Activated naive CD4-positive, alpha-beta T cell treated with anti-CD3 and anti-CD28 coated beads, Interleukin-2, amount 50 U/mL, for 72 hours (primary cell): ENCODE measurements around the gene OSBP. TPM values are rescaled to one million over a fixed set of nuclear protein-coding genes. Genes with fewer than 3 reads are reported as not detected.
"Not testable (repeated sequence)": the region's sequence is repeated elsewhere in the genome, so short reads cannot be mapped to it uniquely, and the experiment has no call there.

ENCODE experiments used
- ATAC-seq, 2 donors: fragments of 150-1000 bp; cut with Tn5 transposase; 2 replicates each; pipeline ENCODE4 v1.10.0; 2021; ENCODE audit warnings: mild to moderate bottlenecking in 2 of 2, moderate library complexity in 2 of 2
- DNase-seq, 2 donors: peaks; one replicate each; pipeline ENCODE4 v3.0.0; 2021 to 2022; ENCODE audit warnings: low spot score in 2 of 2
- H3K27ac Mint-ChIP-seq, 2 donors: one replicate each; pipeline ENCODE4 v1.8.0; 2022; ENCODE audit warnings: mild to moderate bottlenecking in 2 of 2, mixed read lengths in 2 of 2
- H3K36me3 Mint-ChIP-seq, 2 donors: one replicate each; pipeline ENCODE4 v1.8.0; 2022; ENCODE audit warnings: mixed read lengths in 2 of 2
- H3K9me3 Mint-ChIP-seq, 2 donors: one replicate each; pipeline ENCODE4 v1.8.0; 2022; ENCODE audit warnings: mixed read lengths in 2 of 2
- total RNA-seq, 2 donors: library from RNA; stranded (reverse); gene quantifications; one replicate each; pipeline ENCODE4 v1.2.3, GENCODE V29; 2022

Gene OSBP
- total RNA-seq, 2 donors from 2014 or later, result 40.1 to 50.9 TPM

- DNase-seq, result no peak
- ATAC-seq, result no peak
- peaks cover 0 to 7% of the 10 kb centered on the region in 2 donors for H3K9me3 Mint-ChIP-seq
- H3K36me3 Mint-ChIP-seq, result peaks cover 0 to 13% of the 10 kb centered on the region in 2 donors
- H3K27ac Mint-ChIP-seq, result no peak overlapping the region
Measured at GRCh38 chr11:59548309-59548656, 67.3 kb downstream of the OSBP start.

GRCh38 chr11:59547605-59548308, 67.8 kb downstream of the OSBP start:
- not testable (repeated sequence) for ATAC-seq, DNase-seq, H3K9me3 Mint-ChIP-seq
- Mint-ChIP-seq H3K27ac (peak overlapping the region in 1 of 2 donors; percentile 12), H3K36me3 (peaks cover 0 to 13% of the 10 kb centered on the region in 2 donors)

- DNase-seq (no peak), ATAC-seq (no peak)
- Mint-ChIP-seq H3K27ac (no peak overlapping the region), H3K36me3 (peaks cover 0 to 5% of the 10 kb centered on the region in 2 donors), H3K9me3 (peaks cover 0 to 7% of the 10 kb centered on the region in 2 donors)
Measured at GRCh38 chr11:59545179-59546020, 70.2 kb downstream of the OSBP start.

GRCh38 chr11:59544869-59545178, 70.8 kb downstream of the OSBP start:
- Mint-ChIP-seq H3K9me3 (peaks cover 0 to 7% of the 10 kb centered on the region in 2 donors), H3K27ac (no peak overlapping the region)
- no peak for ATAC-seq

GRCh38 chr11:59543713-59544112, 71.9 kb downstream of the OSBP start:
- not testable (repeated sequence) for ATAC-seq, H3K9me3 Mint-ChIP-seq, H3K27ac Mint-ChIP-seq, H3K36me3 Mint-ChIP-seq, DNase-seq

More at GRCh38 chr11:59544869-59545178, 70.8 kb downstream of the OSBP start:
- H3K36me3 Mint-ChIP-seq, result peaks cover 0 to 5% of the 10 kb centered on the region in 2 donors
- DNase-seq, result no peak

GRCh38 chr11:59542142-59542810, 73.3 kb downstream of the OSBP start:
- no peak for DNase-seq
- no peak for ATAC-seq
- peaks cover 0 to 7% of the 10 kb centered on the region in 2 donors for H3K9me3 Mint-ChIP-seq
- H3K27ac Mint-ChIP-seq, result no peak overlapping the region
- H3K36me3 Mint-ChIP-seq, result no peaks in the 10 kb centered on the region

GRCh38 chr11:59534676-59535075, 80.9 kb downstream of the OSBP start:
- H3K36me3 Mint-ChIP-seq, result no peaks in the 10 kb centered on the region
- no peak overlapping the region for H3K27ac Mint-ChIP-seq
- DNase-seq (no peak), ATAC-seq (no peak)
- no peaks in the 10 kb centered on the region for H3K9me3 Mint-ChIP-seq

DNA sequence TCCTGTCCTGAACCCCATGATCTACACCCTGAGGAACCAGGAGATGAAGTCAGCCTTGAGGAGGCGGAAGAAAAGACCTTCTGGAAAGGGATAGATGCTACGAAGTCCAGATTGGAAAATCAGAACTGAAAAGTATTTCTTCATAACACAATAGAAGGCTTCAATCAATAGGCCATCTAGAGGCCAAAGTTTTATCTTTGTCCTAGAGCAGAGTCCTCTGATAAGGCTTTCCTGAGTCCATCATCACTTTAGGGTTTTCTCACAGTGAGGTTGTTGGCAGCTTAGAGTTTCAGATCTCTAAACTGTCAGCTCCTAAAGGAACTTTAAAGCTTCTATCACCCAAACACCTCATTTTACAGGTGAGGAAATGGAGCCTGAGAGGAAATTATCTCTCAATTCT, 83.0 kb downstream of the OSBP start:
- ATAC-seq (no peak), DNase-seq (no peak)
- Mint-ChIP-seq H3K27ac (no peak overlapping the region), H3K9me3 (no peaks in the 10 kb centered on the region), H3K36me3 (no peaks in the 10 kb centered on the region)

DNA sequence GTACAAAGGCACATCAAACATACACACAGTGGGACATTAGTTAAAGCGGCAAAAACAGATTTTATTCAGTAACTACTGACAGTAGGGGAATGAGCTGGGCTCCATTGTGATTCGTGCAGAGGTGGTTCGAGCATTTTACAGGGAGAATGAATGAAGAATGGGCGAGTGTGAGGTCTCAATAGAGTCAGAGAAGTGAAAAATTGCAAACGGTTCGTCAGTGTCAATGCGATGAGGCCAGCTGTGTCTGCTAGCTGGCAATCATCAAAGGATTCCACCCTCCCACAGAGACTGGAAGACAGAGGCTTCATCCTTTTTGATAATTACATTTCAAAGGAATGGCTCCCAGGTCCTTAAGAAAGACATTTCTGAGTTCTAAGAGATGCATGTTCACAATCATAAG, 86.9 kb downstream of the OSBP start:
- no peak for ATAC-seq

More for the DNA sequence above, 86.9 kb downstream of the OSBP start:
- DNase-seq, result no peak
- no peaks in the 10 kb centered on the region for H3K9me3 Mint-ChIP-seq
- H3K36me3 Mint-ChIP-seq, result no peaks in the 10 kb centered on the region
- no peak overlapping the region for H3K27ac Mint-ChIP-seq

Other genes with a start within 250 kb of the OSBP start
- not detected for gene OR5A2, start 189.4 kb downstream of the OSBP start, total RNA-seq
- not detected for gene OR5A1, start 179.3 kb downstream of the OSBP start, total RNA-seq
- gene OR4D6, start 158.8 kb downstream of the OSBP start, total RNA-seq, result not detected
- gene OR4D10, start 142.5 kb downstream of the OSBP start, total RNA-seq, result not detected
- not detected for gene OR4D11, start 112.2 kb downstream of the OSBP start, total RNA-seq
- gene OR4D9, start 104.2 kb downstream of the OSBP start, total RNA-seq, result not detected
- 10 to 100 TPM; 72.3 to 88.0 TPM for gene PATL1, start 53.3 kb upstream of the OSBP start, total RNA-seq
- gene OR10V1, start 98.1 kb upstream of the OSBP start, total RNA-seq, result not detected
- 10 to 100 TPM in 1 of 2 donors, 1 to 10 TPM in 1; 6.1 to 10.0 TPM for gene STX3, start 139.6 kb upstream of the OSBP start, total RNA-seq
- gene MRPL16, start 195.0 kb upstream of the OSBP start, total RNA-seq, result 10 to 100 TPM; 67.9 to 94.2 TPM
- gene CBLIF, start 229.7 kb upstream of the OSBP start, total RNA-seq, result not detected